UCSD-AML1 (cell line): ENCODE measurements around the gene SLC9A9.

Source experiments
- DNase-seq: peaks from one replicate; lab custom pipeline; 2025; ENCODE audit not compliant: unreplicated experiment; lab: John Stamatoyannopoulos, UW

The SLC9A9 gene

DNA sequence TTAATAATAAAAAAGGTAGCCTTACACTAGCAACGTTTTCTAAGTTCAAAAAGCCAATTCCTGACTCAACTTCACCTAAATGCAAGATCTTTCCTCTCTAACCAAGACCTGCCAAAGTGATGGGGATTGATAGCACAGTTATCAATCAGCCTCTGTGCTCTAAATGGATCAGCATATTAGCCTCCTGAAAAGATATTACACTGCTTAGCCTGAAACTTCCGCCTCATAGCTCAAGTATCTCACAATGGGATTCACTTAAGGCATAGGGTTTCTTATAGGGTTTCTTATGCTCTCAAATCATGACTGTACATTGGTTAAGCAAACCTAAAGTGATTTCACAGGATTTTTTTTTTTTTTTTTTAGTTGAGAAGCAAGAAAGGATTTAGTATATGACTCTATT, 436 bp upstream of the SLC9A9 start:
- DNase-seq: no peak

DNA sequence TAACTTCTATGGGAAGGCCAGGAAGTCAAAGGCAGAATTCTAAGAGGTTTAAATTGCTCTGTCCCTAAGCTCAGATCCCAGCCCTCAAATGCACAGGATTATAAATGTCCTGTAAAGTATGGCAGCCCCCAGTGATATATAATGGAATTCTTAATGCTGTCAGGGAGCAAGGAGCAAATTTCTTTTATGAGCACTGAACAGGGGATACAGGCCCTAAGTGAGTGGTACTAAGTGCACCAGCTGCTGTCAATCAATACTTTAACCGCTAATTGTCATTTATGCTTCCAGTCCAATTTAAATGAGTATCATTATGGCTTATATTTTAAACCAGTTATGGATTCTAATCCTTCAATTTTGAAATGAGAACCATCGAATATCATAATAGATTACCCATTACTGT, 4.7 kb downstream of the SLC9A9 start:
- DNase-seq: no peak

DNA sequence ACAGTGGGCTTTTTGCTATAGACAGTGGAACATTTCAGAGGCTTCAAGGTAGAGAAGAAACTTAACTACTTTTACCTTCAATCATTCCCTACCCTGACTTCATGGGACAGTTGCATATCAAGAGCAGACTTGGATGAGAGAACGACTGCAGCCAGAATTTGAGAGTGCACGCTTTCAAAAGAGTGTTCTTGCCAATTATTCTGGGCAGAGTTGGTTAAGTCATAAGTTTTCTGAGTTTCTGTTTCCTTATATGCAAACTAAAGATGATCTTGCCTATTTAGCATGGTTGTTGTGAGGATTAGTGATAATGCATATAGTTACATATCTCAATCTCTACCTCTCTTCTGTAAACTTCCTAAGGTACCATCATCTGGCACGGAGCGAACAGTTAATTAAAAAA, 7.6 kb downstream of the SLC9A9 start:
- no peak for DNase-seq

DNA sequence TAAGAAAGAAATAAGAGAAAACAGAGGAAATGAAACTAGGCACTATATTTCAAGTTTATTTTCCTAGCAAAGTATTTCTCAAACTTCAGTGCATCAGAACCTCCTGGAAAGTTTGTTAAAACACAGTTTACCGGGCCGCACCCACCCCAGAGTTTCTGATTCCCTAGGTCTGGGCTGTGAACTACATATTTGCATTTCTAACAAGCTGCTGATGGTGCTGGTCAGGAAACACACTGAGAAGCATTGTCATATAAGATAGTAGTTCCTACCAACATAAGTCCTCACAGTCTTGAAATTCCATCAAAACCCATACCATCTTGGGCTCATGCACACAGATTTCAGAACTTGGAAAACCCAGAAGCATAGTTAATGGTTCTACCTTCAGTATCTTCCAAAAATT, 8.3 kb downstream of the SLC9A9 start:
- no peak for DNase-seq

DNA sequence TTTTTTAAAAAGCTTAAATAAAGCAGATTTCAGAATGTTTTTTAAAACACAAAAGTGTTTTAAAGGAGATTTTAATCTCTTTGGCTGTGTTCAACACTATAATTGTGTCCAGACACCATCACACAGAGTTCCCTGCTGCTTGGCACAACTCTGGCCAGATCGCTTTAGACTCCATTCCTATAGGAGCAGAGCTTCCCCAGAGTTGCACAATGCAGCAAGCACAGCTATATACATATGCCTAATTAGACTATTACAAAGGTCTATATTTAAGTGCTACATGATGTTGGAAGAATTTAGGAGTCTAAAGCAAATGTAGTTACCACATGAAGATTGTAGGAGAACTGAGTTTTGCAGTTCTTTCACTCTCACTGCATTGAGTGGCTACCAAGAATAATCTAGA, 11.2 kb downstream of the SLC9A9 start:
- no peak for DNase-seq

DNA sequence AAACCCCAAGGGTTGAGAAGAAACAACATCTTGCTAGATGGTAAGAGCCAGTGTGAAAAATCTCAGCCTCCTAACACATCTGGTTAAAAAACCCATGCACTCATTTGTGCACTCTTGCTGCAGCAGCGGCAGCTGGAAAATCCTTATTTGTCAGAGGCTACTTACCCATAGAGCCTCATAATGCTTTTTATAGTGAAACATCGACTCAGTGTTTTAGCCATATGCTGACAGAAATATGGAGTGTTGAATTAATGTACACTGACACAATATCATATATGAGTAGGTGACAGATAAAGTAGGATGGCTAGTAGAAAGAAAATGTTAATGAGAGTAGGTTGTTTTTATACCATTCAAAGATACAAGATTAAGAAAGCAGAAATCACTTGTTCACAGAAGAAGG, 13.0 kb downstream of the SLC9A9 start:
- DNase-seq: no peak

DNA sequence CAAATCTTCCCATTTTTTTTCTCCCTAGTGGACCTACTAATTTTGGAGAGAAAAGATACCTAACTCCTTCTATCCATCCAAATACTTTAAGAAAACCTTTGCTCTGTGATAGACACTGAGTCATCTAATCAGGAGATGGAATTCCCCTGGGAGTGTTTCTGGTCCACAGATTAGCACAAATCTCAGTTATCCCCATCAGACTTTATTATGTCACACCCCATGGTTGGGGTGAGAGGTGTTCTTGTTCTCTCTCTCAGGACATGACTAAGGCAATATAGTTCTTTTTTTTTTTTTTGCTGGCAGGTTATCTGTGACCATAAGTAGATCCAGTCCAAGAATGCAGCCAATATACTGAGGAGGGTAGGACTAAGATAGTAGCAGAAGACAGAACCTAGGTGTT, 15.8 kb downstream of the SLC9A9 start:
- DNase-seq: no peak

DNA sequence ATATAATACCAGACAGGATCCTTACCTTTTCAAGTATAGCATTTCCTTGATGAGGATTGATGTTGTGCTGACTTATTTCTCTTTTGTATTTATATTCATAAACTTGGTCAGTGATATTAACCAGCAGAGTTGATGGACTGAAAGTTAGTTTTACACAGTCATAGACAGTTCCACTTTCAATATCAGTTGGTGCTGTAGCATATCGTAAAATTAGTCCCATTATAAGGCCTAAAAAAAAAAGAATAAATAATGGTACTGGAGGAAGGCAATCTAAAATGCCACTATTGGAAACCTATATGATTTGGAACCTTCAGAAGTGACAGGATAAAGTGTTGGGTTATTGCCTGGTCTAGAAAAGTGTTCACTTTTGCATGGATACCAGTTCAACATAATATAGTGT, 16.3 kb downstream of the SLC9A9 start:
- DNase-seq: no peak

DNA sequence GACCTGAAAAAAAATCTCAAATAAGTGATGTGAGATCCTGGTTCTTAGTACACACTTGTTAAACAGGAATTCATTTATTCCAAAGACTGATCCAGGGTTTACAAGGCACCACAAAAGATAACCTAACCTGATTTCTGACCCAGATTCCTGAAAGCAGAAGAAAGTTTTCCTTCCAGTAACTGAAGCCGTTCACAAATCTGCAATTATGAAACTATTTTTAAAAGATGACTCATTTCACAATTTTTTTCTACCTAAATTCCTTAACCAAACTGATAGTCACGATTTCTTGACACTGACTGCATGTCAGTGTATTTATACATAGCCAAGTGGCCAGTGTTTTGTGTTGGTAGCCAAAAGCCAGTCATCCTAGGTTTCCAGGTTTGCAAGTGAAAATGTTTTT, 17.1 kb downstream of the SLC9A9 start:
- no peak for DNase-seq

DNA sequence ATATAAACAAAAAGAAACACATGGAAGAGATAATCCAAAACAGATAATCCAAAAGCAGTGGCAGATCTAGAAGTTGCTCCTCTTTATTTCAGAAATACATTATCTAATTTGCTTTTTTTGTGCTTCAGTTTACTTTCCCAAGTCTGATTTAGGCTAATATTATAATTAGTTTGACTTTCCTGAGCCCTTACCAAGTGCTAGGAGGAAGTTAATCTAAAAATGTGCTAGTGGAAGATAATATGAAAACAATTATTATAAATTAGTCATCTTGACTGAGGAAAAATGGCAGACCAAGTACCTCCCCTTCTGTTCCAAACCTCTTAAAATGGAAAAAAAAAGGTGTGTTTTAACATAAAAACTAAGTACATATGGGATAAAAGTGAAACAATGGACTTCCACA, 17.5 kb downstream of the SLC9A9 start:
- DNase-seq: no peak

DNA sequence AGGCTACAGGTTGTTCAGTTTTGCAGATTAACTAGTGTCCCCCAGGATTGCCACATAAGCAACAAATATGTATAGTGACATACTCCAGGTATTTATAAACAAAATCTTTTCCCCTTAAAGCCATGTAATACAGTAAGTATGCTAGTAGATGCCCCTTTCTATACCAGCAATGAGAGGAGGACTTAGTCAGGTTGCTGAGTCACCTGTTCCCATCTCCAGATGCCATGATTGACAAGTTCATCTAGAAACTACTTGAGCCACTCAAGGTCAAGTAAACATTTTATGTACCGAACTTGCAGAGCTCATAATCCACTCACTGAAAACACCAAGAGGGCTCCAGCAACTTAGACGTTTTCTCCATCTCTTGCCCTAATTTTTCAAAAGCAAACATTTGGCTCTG, 18.2 kb downstream of the SLC9A9 start:
- no peak for DNase-seq

DNA sequence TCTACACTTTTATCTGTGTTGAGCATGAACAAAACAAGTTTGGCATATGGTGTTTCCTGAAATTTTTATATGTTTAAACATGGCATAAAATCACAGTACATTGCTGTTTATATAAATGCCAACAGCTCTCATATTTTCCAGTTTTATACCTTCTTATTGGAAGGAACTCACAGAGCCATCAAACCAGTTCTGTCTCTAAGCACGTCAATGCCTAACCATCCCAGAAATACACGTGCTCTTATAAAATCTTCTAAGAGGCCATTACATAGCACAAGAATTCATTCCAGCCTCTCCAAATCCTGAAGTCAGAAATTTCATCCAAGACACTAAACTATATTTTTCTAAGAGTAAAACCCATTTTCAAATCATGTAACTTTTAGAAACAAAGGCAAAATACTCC, 20.8 kb downstream of the SLC9A9 start:
- no peak for DNase-seq

DNA sequence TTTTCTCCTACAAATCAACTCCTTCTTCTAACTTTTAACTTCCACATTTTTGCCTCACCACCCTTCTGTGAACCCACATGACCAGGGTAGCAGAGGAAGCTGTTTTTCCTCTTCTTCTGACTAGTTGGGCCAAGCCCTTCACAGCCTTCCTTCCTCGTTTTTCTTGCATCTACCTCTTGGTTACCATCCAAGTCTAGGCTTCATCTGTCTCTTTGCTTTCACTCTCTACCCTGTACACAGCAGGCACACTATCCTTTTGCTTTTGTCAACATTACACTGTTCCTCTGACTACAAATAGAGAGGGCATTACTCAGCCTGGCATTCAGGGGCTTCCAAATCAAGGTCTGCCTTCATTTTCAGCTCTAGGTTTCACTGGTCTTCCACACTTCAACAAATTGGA, 22.0 kb downstream of the SLC9A9 start:
- DNase-seq: no peak

DNA sequence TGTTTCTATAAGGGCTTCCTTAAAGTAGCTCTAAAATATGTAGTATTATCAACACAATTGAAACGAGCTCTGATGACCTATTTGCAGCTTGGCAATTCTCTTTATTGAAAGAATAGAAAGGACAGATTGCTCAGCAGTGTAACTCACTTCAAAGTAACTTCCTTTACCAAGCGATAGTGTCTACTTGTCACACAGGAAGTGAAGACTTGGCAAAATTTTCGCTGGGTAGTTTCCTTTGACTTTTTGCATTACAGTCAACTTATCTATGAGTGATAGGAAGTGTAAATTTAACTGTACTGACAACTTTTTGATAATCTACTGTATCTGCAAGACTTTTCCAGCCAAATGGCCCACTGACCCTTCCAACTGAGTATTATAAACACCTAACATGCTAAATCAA, 22.8 kb downstream of the SLC9A9 start:
- DNase-seq: no peak

DNA sequence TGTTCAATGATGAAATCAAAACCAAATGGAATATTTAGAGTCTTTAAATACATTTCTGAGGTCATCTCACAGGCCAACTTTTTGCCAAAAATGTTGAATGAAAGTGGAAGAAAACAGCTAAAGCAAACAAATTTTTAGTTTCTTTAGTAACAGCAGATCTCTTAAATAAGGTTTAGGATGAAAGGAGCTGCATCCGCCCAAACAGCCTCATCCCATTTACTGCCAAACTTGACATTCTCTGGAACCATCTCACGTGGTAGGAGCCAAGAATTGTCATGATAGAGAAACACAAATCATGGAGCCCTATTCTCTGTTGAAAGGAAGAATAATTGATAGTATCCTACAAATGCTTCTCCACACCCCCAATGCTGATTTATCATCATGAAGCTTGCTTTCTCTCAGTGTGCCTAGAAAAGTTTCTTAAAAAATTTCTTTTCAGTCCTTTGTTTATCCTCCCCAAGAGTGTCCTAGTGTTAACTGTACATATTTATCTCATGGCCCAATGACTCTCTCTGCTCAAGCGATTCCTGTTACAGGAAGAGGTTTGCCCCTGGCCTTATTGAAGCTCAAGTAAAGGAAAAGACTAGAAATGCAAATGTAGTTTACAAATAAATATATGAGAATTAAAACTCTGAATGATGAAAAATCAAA, 23.4 kb downstream of the SLC9A9 start:
- DNase-seq: no peak

DNA sequence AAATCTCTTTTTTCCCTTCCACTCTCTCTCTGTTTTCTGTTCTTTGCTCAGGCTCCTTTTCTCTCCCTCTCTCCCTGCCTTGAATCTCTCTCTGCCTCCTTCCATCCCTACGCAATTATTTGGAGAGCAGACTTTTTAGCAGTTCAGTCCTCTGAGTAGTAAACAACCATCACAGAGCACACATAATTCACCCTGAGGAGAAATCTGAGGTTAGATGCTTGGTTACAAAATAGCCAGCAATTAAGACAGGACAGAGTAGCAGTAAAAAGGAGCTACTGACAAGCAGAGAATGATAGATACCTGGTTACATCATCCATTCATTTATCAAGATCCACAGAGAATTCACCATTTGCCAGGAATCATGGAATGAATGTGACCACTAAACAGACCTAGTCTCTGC, 25.5 kb downstream of the SLC9A9 start:
- DNase-seq: no peak

DNA sequence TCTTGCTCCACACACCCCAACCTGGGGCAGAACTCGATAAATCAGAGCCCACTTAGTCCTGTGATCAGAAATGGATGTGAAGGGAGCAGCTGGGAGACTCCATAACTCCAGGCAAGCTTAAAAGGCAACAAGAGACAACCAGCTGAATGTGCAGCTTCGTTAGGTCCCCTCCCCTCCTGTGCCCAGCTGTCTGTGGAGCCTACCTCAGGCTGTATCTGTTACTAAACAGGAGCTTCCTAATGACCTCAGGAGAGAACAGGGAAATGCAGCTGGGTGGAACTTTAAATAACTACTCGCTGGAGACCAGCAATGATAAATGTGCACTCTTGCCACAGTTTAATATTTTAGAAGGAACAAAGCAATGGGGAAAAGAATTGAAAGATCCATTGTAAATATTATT, 25.9 kb downstream of the SLC9A9 start:
- no peak for DNase-seq

DNA sequence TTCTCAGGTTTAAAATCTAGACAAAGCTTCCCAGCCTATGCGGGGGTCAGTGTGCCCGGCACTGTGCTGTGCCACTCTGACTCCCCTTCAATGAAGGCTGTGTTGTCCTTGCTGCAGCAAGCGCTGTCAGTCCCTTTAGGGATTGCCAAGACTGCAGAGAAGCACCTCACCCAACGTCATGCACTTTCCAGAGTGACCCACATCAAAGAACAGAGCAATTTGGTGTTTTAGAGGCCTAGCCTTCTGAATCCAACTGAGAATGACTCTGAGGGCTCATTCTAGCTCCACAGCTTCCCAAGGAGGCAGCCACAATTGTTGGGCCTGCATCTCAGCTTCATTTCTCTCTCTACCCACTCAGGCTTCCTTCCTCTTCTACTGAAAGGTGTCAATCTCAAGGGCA, 26.4 kb downstream of the SLC9A9 start:
- no peak for DNase-seq

DNA sequence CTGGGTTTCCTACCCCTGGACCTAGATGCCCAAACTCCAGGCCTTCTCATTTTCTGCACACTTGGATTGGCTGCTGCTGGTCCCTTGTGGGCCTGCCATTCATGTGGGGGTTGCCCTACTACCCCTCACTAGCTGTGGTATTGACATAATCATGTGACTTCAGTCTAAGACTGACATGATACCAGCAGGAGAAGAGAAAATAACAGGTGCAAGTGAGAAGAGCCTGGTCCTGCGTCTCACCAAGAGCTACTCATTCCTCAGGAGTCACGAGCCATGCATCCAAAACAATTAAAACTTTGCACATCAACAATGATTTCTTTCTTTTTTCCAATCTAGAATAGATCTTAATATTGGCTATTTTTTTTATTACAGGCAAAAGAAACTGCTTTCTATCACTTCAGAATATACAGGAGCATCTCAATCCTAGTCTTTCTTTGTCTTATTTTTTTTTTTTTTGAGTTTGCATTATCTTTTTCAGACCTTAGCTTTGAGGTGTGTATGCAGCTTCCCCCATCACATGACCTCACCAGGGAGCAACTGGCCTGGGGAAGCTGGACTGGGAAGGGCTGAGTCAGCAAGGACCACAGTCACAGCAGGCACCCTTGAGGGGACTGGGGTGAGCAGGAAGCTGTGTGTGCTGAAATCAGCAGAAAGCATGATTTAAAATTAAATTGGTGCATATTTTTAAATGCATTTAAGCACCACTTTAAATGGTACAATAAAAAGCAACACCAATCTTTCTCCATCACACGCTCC, 27.6 kb downstream of the SLC9A9 start:
- DNase-seq: no peak

DNA sequence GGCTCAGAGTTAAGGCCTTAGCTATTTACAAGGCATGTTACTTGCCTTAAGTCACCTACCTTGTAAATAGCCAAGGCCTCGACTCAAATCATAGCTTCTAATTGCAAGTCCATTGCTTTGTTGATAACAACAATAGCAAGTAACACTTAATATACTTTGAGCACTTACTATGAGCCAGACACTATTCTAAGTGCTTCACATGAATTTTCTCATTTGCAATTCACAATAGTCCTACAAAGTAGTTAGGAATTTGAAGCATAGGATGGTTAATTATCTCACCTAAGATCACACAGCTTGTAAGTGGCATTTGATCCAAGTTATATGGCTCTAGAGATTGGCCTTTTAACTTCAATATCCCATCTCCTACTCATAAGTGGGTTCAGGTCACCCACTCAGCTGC, 28.4 kb downstream of the SLC9A9 start:
- DNase-seq: no peak

DNA sequence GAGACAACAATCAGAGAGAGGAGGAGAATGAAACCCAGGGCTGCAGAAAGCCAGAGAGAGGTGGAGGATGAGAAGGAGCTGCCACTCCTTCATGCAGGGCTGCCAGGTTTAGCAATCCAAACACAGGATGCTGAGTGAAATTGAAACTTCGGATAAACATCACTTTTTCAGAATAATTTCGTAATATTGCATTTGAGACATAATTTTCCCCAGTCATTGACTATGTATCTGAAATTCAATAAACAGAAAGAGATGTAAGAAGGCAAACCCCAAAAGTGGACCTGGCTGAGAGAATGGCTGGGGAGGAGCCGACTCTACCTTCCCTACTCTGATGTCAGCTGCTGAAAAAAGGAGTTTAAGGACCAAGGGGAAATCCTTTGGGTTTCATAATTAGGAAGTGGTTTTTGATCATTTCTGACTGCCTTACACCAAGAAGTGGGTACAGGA, 33.8 kb downstream of the SLC9A9 start:
- no peak for DNase-seq

DNA sequence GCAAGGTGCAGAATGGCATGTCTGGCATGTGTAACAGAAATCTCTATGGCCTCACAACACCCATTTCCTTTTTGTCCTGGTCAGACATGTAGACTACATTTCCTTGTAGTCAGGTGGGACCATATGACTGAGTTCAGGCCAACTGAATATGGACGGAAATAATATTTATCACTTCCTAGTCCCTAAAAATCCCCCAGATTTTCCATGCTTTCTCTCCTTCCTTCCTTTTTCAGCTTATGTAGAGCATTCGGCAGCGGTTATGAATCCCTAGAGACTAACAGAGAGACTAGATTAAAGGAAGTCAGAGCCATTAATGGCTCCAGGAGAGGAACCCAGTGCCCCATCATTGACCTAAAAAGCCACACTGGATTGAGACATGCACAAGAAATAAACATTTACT, 35.8 kb downstream of the SLC9A9 start:
- no peak for DNase-seq

DNA sequence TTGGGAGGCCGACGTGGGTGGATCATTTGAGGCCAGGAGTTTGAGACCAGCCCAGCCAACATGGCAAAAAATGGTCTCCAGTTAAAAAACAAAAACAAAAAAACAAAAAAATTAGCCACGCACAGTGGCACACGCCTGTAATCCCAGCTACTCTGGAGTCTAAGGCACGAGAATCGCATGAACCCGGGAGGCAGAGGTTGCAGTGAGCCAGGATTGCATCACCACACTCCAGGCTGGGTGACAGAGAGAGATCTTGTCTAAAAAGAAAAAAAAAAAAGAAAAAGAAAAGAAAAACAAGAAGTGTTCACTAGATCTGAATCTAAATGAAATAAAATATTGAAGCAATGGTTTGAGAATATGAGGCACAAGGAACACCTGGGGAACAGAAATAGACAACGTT, 36.7 kb downstream of the SLC9A9 start:
- DNase-seq: no peak
